ENCODE measurements around the gene INHBA.

INHBA gene

GRCh38 chr7:41705109-41705901 is 2.4 kb upstream of the INHBA start:
- peaks cover 17% of the 10 kb centered on the region for H3K4me1 ChIP-seq
- in situ Hi-C loops (cut with MboI; ENCODE audit: low sequenced_read_pairs), result loop anchor here (25.0 kb wide), 1 partner anchor 1468 kb away; no protein-coding TSS in a partner anchor

GRCh38 chr7:41701068-41701941 is 1.6 kb downstream of the INHBA start:
- H3K4me3 ChIP-seq, result no peak overlapping the region
- peaks cover 17% of the 10 kb centered on the region for H3K4me1 ChIP-seq
- in situ Hi-C loops (cut with MboI; ENCODE audit: low sequenced_read_pairs), result loop anchor here (25.0 kb wide), 1 partner anchor 1464 kb away; no protein-coding TSS in a partner anchor
- no peak for DNase-seq (ENCODE audit: low spot score in 2 of 2)
- H3K36me3 ChIP-seq (replicated peaks), result no peaks in the 10 kb centered on the region
- H3K9me3 ChIP-seq, result no peaks in the 10 kb centered on the region
- H3K27me3 ChIP-seq (ENCODE audit: low read depth), result peaks cover 13% of the 10 kb centered on the region

More at GRCh38 chr7:41705109-41705901, 2.4 kb upstream of the INHBA start:
- peak; percentile 67 to 86 for DNase-seq (ENCODE audit: low spot score in 2 of 2)
- H3K4me3 ChIP-seq, result peak overlapping the region; percentile 24
- no peaks in the 10 kb centered on the region for H3K36me3 ChIP-seq (replicated peaks)
- H3K9me3 ChIP-seq, result no peaks in the 10 kb centered on the region
- H3K27me3 ChIP-seq (ENCODE audit: low read depth), result peaks cover 7% of the 10 kb centered on the region; the same call in 1 of the 2 replicates

- peaks cover 9% of the 10 kb centered on the region; the same call in 1 of the 2 replicates for H3K4me1 ChIP-seq
Observed at GRCh38 chr7:41700044-41700471, 2.8 kb downstream of the INHBA start.

GRCh38 chr7:41699516-41699915 is 3.4 kb downstream of the INHBA start:
- in situ Hi-C loops (cut with MboI; ENCODE audit: low sequenced_read_pairs), result no loop called here
- Histone ChIP-seq H3K4me1 (peaks cover 6% of the 10 kb centered on the region; the same call in 1 of the 2 replicates), H3K27me3 (ENCODE audit: low read depth) (peaks cover 13% of the 10 kb centered on the region), H3K4me3 (no peak overlapping the region), H3K36me3 (replicated peaks) (no peaks in the 10 kb centered on the region), H3K9me3 (no peaks in the 10 kb centered on the region)
- DNase-seq (ENCODE audit: low spot score in 2 of 2), result no peak

More at GRCh38 chr7:41700044-41700471, 2.8 kb downstream of the INHBA start:
- H3K36me3 ChIP-seq (replicated peaks), result no peaks in the 10 kb centered on the region
- in situ Hi-C loops (cut with MboI; ENCODE audit: low sequenced_read_pairs), result loop anchor here (25.0 kb wide), 1 partner anchor 1463 kb away; no protein-coding TSS in a partner anchor
- H3K9me3 ChIP-seq, result no peaks in the 10 kb centered on the region
- no peak overlapping the region for H3K4me3 ChIP-seq
- no peak for DNase-seq (ENCODE audit: low spot score in 2 of 2)
- peaks cover 13% of the 10 kb centered on the region for H3K27me3 ChIP-seq (ENCODE audit: low read depth)

- H3K36me3 ChIP-seq (replicated peaks), result no peaks in the 10 kb centered on the region
- no peak for DNase-seq (ENCODE audit: low spot score in 2 of 2)
- H3K9me3 ChIP-seq, result no peaks in the 10 kb centered on the region
- H3K4me1 ChIP-seq, result peaks cover 6% of the 10 kb centered on the region; the same call in 1 of the 2 replicates
- no peak overlapping the region for H3K4me3 ChIP-seq
- in situ Hi-C loops (cut with MboI; ENCODE audit: low sequenced_read_pairs), result no loop called here
- H3K27me3 ChIP-seq (ENCODE audit: low read depth), result peaks cover 13% of the 10 kb centered on the region
Observed at GRCh38 chr7:41698726-41699125, 4.2 kb downstream of the INHBA start.

- Histone ChIP-seq H3K4me1 (peaks cover 6% of the 10 kb centered on the region; the same call in 1 of the 2 replicates), H3K9me3 (no peaks in the 10 kb centered on the region), H3K27me3 (ENCODE audit: low read depth) (peaks cover 13% of the 10 kb centered on the region), H3K4me3 (no peak overlapping the region), H3K36me3 (replicated peaks) (no peaks in the 10 kb centered on the region)
- DNase-seq (ENCODE audit: low spot score in 2 of 2), result no peak
- in situ Hi-C loops (cut with MboI; ENCODE audit: low sequenced_read_pairs), result no loop called here
Observed at GRCh38 chr7:41698114-41698513, 4.8 kb downstream of the INHBA start.

GRCh38 chr7:41696323-41696916 is 6.5 kb downstream of the INHBA start:
- Histone ChIP-seq H3K4me1 (no peaks in the 10 kb centered on the region), H3K27me3 (ENCODE audit: low read depth) (peaks cover 13% of the 10 kb centered on the region), H3K36me3 (replicated peaks) (no peaks in the 10 kb centered on the region), H3K9me3 (no peaks in the 10 kb centered on the region), H3K4me3 (no peak overlapping the region)
- DNase-seq (ENCODE audit: low spot score in 2 of 2), result peak; percentile 48 to 77
- in situ Hi-C loops (cut with MboI; ENCODE audit: low sequenced_read_pairs), result no loop called here

GRCh38 chr7:41695661-41696322 is 7.1 kb downstream of the INHBA start:
- no peaks in the 10 kb centered on the region for H3K4me1 ChIP-seq
- no peak overlapping the region for H3K4me3 ChIP-seq
- H3K36me3 ChIP-seq (replicated peaks), result no peaks in the 10 kb centered on the region
- peaks cover 7% of the 10 kb centered on the region for H3K27me3 ChIP-seq (ENCODE audit: low read depth)
- in situ Hi-C loops (cut with MboI; ENCODE audit: low sequenced_read_pairs), result no loop called here
- DNase-seq (ENCODE audit: low spot score in 2 of 2), result no peak
- H3K9me3 ChIP-seq, result no peaks in the 10 kb centered on the region

- Histone ChIP-seq H3K4me3 (no peak overlapping the region), H3K4me1 (no peaks in the 10 kb centered on the region), H3K9me3 (no peaks in the 10 kb centered on the region), H3K27me3 (ENCODE audit: low read depth) (peaks cover 4% of the 10 kb centered on the region; the same call in 1 of the 2 replicates), H3K36me3 (replicated peaks) (no peaks in the 10 kb centered on the region)
- no peak for DNase-seq (ENCODE audit: low spot score in 2 of 2)
- in situ Hi-C loops (cut with MboI; ENCODE audit: low sequenced_read_pairs), result no loop called here
Observed at GRCh38 chr7:41694495-41694894, 8.4 kb downstream of the INHBA start.

GRCh38 chr7:41693150-41693997 is 9.5 kb downstream of the INHBA start:
- Histone ChIP-seq H3K9me3 (no peaks in the 10 kb centered on the region), H3K36me3 (replicated peaks) (no peaks in the 10 kb centered on the region), H3K4me3 (no peak overlapping the region), H3K4me1 (no peaks in the 10 kb centered on the region), H3K27me3 (ENCODE audit: low read depth) (no peaks in the 10 kb centered on the region)
- no peak for DNase-seq (ENCODE audit: low spot score in 2 of 2)
- in situ Hi-C loops (cut with MboI; ENCODE audit: low sequenced_read_pairs), result no loop called here

GRCh38 chr7:41692251-41692650 is 10.6 kb downstream of the INHBA start:
- Histone ChIP-seq H3K4me3 (no peak overlapping the region), H3K9me3 (no peaks in the 10 kb centered on the region), H3K36me3 (replicated peaks) (no peaks in the 10 kb centered on the region), H3K4me1 (no peaks in the 10 kb centered on the region), H3K27me3 (ENCODE audit: low read depth) (peaks cover 3% of the 10 kb centered on the region; the same call in 1 of the 2 replicates)
- in situ Hi-C loops (cut with MboI; ENCODE audit: low sequenced_read_pairs), result no loop called here
- no peak for DNase-seq (ENCODE audit: low spot score in 2 of 2)
